ENCODE data around the gene ATAT1. TPM values are rescaled to one million over a fixed set of nuclear protein-coding genes. Genes with fewer than 3 reads are reported as not detected.

The ATAT1 gene
- polyA plus RNA-seq, 1 donor (not counting 4 experiments of a cell fraction or from before 2014, with no cell fraction given), result 5.4 TPM

- Histone ChIP-seq H3K27ac (ENCODE audit: control insufficient read depth, insufficient read depth, low read length) (no peak overlapping the region), H3K36me3 (ENCODE audit: control insufficient read depth in 2 of 2, extremely low read depth in 1 of 2, insufficient read depth in 2 of 2, low read length in 2 of 2) (peaks cover 6 to 16% of the 10 kb centered on the region in 2 experiments), H3K9ac (ENCODE audit: control insufficient read depth, extremely low read depth, insufficient read depth, low read length) (no peak overlapping the region), H3K9me3 (ENCODE audit: control insufficient read depth, low read depth, low read length) (no peaks in the 10 kb centered on the region), H3K4me3 (ENCODE audit: control insufficient read depth in 2 of 3, extremely low read depth in 1 of 3, insufficient read depth in 2 of 3, low read depth in 1 of 3, low read length in 3 of 3) (no peak overlapping the region), H4K20me1 (ENCODE audit: control insufficient read depth, extremely low read depth, insufficient read depth, low read length) (no peaks in the 10 kb centered on the region), H2AFZ (ENCODE audit: control insufficient read depth, low read length) (no peak overlapping the region), H3K79me2 (ENCODE audit: control insufficient read depth, insufficient read depth, low read length) (peaks cover 21% of the 10 kb centered on the region), H3K4me1 (ENCODE audit: control insufficient read depth, extremely low read depth, insufficient read depth, low read length) (peaks cover 12% of the 10 kb centered on the region), H3K9me1 (ENCODE audit: control insufficient read depth, extremely low read depth, insufficient read depth, low read length) (peaks cover 2% of the 10 kb centered on the region), H3K4me2 (ENCODE audit: control insufficient read depth, extremely low read depth, insufficient read depth, low read depth, low read length) (peak overlapping the region; percentile 79), H3K27me3 (ENCODE audit: control insufficient read depth, extremely low read depth, insufficient read depth, low read length) (no peaks in the 10 kb centered on the region)
- DNase-seq (ENCODE audit: low read depth, low spot score), result no peak
- FAIRE-seq, result no peak
- TF ChIP-seq CTCF (optimal IDR thresholded peaks at IDR 0.05 in 1 of 3, IDR thresholded peaks at IDR 0.05 in 1 of 3, conservative IDR thresholded peaks at IDR 0.05 in 1 of 3; ENCODE audit: extremely low read depth in 1 of 3, insufficient read depth in 2 of 3, low read length in 3 of 3) (no peak), EZH2 (IDR thresholded peaks at IDR 0.05; ENCODE audit: low read length) (no peak)
- dilution Hi-C loops (cut with MboI; ENCODE audit: extremely low pct_ligation_motif_present, low sequenced_read_pairs), result no loop called here
Measured at GRCh38 chr6:30645989-30646388, 19.3 kb downstream of the ATAT1 start.

- H3K4me2 ChIP-seq (ENCODE audit: control insufficient read depth, extremely low read depth, insufficient read depth, low read depth, low read length), result peak within 1 kb of the TSS; percentile 96
- no peak for FAIRE-seq
- H3K36me3 ChIP-seq (ENCODE audit: control insufficient read depth in 2 of 2, extremely low read depth in 1 of 2, insufficient read depth in 2 of 2, low read length in 2 of 2), result peaks cover 8 to 14% of the 10 kb centered on the region in 2 experiments
- H3K27ac ChIP-seq (ENCODE audit: control insufficient read depth, insufficient read depth, low read length), result peak within 1 kb of the TSS; percentile 70
- TF ChIP-seq CTCF (optimal IDR thresholded peaks at IDR 0.05 in 1 of 3, IDR thresholded peaks at IDR 0.05 in 1 of 3, conservative IDR thresholded peaks at IDR 0.05 in 1 of 3; ENCODE audit: extremely low read depth in 1 of 3, insufficient read depth in 2 of 3, low read length in 3 of 3) (no peak), EZH2 (IDR thresholded peaks at IDR 0.05; ENCODE audit: low read length) (no peak)
- H3K79me2 ChIP-seq (ENCODE audit: control insufficient read depth, insufficient read depth, low read length), result peaks cover 21% of the 10 kb centered on the region
- no peaks in the 10 kb centered on the region for H3K9me3 ChIP-seq (ENCODE audit: control insufficient read depth, low read depth, low read length)
- H2AFZ ChIP-seq (ENCODE audit: control insufficient read depth, low read length), result peak within 1 kb of the TSS; percentile 90
- peak; percentile 58 for DNase-seq (ENCODE audit: low read depth, low spot score)
- dilution Hi-C loops (cut with MboI; ENCODE audit: extremely low pct_ligation_motif_present, low sequenced_read_pairs), result no loop called here
- peak within 1 kb of the TSS; percentile 85 to 99 (median 90) for H3K4me3 ChIP-seq (ENCODE audit: control insufficient read depth in 2 of 3, extremely low read depth in 1 of 3, insufficient read depth in 2 of 3, low read depth in 1 of 3, low read length in 3 of 3)
- H3K9me1 ChIP-seq (ENCODE audit: control insufficient read depth, extremely low read depth, insufficient read depth, low read length), result peaks cover 2% of the 10 kb centered on the region
- peak within 1 kb of the TSS; percentile 87 for H3K9ac ChIP-seq (ENCODE audit: control insufficient read depth, extremely low read depth, insufficient read depth, low read length)
- H4K20me1 ChIP-seq (ENCODE audit: control insufficient read depth, extremely low read depth, insufficient read depth, low read length), result no peaks in the 10 kb centered on the region
- H3K4me1 ChIP-seq (ENCODE audit: control insufficient read depth, extremely low read depth, insufficient read depth, low read length), result peaks cover 12% of the 10 kb centered on the region
- no peaks in the 10 kb centered on the region for H3K27me3 ChIP-seq (ENCODE audit: control insufficient read depth, extremely low read depth, insufficient read depth, low read length)
Measured at GRCh38 chr6:30646450-30647241, 20.0 kb downstream of the ATAT1 start, which contains the start of gene C6orf136. Gene C6orf136, plus strand, starts transcription at chr6:30647133. Its CDS starts 99 bp downstream, at chr6:30647232.
